ENCODE results near the gene ERBB2.

ERBB2 gene

DNA sequence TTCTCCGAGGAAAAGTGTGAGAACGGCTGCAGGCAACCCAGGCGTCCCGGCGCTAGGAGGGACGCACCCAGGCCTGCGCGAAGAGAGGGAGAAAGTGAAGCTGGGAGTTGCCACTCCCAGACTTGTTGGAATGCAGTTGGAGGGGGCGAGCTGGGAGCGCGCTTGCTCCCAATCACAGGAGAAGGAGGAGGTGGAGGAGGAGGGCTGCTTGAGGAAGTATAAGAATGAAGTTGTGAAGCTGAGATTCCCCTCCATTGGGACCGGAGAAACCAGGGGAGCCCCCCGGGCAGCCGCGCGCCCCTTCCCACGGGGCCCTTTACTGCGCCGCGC is at the start of gene ERBB2:
Gene ERBB2, plus strand, starts transcription at position 247 of the 330 bp plus-strand sequence. CDS start 175 bp downstream, outside the sequence.
- DNase-seq: no peak

DNA sequence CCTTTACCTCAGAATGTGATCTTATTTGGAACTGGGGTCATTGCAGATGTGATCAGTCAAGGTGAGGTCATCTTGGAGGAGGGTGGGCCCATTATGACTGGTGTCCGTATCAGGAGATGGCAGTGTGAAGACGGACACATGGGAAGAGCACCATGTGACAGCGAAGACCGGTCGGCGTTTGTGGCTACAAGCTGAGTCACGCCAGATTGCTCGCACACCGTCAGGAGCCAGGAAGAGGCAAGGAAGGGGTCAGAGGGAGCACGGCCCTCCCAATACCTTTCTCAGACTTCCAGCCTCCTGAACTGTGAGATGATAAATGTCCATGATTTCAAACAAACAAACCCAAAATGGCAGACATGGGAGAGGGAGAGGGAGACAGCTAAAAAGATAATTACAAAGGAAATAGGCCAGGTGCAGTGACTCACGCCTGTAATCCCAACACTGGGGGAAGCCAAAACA is 49.7 kb upstream of the ERBB2 start:
- DNase-seq: no peak

DNA sequence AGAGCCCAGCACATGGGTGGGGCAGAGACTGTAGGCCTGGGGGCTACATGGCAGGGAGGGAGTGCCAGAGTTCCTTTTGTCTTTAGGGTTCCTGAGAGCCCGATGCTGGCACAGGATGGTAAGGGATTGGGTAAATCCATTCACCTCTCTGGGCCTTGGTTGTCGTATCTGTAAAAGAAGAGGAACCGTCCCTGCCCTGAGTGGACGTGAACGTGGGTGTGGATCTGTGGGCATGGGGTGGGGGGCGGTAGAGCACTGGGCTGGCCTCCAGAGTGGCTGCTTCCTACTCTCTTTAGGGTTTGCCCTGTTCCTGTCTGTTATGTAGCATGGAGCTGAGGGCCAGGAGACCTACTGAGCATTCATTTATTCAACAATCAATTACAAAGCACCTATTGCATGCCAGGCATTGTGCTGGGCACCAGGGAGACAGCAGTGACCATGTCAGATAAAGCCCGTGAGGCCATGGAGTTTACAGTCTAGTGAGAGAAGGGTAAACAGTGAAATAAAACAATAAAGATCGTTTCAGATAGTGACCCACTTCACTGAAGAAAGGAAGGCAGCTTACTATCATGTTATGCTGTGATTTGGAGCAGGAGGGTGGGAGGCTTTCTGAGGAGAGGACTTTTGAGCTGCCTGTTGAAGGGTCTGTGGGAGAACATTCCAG is 47.8 kb upstream of the ERBB2 start:
- DNase-seq: no peak

DNA sequence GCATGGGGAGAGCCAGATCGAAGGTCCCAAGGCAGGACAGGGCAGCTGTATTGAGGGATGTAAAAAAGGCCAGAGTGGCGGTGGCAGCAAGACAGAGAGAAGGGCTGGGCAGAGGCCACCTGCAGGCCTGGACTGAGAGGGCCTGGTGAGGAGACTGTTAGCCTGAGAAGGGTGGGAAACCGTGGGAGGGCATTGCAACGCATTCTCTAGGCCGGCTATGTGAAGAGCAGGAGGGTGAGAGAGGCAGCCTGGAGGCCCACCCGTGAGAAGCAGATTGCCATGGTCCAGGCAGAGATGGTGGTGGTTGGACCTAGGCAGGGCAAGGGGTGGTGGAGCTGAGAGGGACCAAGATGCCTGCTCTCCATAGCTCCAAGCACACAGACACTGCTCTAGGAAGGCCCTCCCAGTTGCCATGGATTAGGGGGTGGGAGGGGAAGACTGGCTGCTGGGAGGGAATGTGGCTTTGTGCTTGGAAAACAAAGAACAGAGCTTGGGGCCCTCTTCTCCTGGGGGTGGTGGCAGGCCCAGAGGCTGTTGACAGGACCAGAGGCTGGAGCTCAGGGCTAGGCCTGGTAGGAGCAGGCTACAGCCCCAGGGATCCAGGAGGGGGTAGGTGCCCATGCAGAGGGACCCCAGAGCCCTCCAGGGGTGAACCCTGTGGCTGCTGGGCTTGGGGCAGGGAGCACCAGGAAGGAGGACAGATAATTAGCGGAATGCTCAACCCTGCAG is 47.1 kb upstream of the ERBB2 start:
- DNase-seq: no peak

DNA sequence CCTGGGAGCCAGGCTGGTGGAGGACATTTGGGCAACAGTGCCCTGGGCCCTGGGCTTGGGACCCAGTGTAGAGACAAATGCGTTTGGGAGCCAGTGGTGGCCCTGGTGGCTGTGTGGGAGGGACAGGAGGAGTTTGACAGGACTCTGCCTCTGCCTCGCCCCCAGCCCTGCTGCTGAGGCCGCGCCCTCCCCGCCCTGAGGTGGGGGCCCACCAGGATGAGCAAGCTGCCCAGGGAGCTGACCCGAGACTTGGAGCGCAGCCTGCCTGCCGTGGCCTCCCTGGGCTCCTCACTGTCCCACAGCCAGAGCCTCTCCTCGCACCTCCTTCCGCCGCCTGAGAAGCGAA is 46.6 kb upstream of the ERBB2 start:
- no peak for DNase-seq

DNA sequence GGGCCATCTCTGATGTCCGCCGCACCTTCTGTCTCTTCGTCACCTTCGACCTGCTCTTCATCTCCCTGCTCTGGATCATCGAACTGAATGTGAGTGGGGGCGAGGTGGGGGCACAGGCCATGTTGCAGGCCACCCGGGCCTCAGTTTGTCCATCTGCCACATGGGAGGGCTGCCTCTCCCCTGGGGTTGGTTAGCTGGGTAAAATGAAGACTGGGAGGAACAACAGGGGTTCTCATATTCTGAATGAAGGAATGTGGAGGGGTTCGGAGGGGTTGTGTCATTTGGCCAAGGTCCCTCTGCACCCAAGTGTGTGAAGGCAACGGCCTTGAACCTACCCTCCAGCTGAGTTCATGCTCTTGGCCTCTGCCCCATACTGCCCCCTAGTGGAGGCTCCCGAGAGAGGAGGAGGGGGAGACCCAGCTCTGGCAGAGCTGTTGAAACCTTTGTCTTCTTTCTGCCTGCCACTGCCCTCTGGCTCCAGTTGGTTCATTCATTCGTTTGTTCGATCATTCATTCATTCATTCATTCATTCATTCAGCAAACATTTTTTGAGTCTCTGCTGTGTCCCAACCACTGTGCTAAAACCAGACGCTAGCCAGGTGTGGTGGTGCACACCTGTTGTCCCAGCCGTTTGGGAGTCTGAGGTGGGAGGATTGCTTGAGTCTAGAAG is 46.1 kb upstream of the ERBB2 start:
- peak; percentile 88 for DNase-seq

DNA sequence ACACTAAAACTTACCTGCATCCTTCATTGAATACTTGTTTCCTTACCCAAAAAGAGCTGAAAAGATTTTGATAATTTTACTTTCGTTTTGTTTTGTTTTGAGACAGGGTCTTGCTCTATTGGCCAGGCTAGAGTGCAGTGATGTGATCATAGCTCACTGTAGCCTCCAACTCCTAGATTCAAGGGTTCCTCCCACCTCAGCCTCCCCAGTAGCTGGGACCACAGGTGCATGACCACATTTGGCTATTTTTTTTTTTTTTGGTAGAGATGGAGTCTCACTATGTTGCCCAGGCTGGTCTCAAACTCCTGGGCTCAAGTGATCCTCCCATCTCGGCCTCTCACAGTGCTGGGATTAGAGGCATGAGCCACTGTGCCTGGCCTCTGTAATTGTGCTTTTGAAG is 44.8 kb upstream of the ERBB2 start:
- DNase-seq: no peak

DNA sequence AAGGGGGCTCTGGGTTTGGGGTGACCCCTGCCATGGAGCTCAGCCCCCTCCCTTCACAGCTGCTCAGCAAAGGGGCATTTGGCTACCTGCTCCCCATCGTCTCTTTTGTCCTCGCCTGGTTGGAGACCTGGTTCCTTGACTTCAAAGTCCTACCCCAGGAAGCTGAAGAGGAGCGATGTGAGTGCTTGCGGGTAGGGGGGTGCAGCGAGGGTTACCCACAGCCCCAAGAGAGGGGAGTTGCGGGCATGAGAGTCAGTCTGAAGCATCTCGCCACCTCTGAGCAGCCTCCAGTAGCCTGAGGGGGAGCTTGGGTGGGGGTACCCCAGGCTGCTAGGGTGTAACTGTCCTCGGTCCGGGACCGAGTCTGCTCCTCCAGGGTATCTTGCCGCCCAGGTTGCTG is 41.5 kb upstream of the ERBB2 start:
- peak; percentile 33 for DNase-seq

DNA sequence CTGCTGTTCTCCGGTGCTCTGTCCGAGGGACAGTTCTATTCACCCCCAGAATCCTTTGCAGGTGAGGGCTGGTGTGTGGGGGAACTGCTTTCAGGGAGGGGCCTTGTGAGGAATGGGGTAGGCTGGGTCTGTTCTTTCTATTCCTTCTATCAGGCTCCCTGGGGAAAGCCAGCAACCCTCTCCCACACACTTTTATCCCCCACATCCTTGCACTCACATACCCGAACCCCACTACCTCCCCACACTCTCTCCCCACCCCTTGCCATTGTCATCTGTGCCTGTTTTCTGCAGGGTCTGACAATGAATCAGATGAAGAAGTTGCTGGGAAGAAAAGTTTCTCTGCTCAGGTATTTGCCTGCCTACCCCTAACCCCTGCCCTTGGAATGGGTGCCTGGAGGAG is 41.1 kb upstream of the ERBB2 start:
- DNase-seq: no peak

DNA sequence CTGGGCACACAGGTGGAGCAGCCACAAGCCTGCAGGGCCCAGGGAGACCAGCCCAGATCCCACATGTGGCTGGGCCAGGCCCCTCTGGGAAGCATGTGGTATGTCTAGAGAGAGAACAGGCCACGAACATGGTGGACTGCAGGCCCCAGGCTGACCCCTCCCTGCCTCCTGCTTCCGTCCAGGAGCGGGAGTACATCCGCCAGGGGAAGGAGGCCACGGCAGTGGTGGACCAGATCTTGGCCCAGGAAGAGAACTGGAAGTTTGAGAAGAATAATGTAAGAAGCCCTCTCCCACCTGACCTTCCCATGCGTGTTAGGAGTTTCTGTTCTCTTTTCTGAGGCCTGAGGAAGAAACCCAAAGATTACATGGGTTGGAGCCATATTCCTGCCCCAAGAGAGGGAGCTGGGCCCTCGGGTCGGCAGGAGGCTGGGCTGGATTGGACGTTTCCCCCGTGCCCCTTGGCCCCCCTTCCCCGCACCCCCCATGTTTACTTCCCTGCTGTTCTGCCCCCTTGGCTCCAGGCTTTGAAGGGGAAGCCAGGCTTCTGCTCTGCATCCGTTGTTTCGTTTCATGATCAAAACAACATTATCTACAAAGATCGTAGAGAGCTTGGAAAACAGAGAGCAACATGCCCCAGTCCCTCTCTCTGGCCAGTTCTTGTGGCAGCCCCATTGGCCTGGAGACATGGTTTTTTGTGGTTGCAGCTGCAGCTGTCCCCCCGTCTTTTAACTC is 40.4 kb upstream of the ERBB2 start:
- peak; percentile 39 for DNase-seq

DNA sequence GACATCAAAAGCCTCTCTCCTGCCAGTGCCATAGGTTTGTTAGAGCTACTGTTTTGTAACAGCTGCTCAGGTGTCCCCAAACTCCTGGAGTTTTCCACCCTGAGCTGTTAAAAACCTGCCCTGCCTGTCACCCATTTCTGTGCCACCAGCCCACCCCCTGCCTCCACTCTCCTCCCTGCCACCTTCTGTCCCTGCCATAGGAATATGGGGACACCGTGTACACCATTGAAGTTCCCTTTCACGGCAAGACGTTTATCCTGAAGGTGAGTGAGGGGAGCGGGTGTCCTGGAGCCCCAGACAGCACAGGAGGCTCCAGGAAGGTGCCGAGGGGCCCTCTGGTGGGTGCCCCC is 39.9 kb upstream of the ERBB2 start:
- no peak for DNase-seq

DNA sequence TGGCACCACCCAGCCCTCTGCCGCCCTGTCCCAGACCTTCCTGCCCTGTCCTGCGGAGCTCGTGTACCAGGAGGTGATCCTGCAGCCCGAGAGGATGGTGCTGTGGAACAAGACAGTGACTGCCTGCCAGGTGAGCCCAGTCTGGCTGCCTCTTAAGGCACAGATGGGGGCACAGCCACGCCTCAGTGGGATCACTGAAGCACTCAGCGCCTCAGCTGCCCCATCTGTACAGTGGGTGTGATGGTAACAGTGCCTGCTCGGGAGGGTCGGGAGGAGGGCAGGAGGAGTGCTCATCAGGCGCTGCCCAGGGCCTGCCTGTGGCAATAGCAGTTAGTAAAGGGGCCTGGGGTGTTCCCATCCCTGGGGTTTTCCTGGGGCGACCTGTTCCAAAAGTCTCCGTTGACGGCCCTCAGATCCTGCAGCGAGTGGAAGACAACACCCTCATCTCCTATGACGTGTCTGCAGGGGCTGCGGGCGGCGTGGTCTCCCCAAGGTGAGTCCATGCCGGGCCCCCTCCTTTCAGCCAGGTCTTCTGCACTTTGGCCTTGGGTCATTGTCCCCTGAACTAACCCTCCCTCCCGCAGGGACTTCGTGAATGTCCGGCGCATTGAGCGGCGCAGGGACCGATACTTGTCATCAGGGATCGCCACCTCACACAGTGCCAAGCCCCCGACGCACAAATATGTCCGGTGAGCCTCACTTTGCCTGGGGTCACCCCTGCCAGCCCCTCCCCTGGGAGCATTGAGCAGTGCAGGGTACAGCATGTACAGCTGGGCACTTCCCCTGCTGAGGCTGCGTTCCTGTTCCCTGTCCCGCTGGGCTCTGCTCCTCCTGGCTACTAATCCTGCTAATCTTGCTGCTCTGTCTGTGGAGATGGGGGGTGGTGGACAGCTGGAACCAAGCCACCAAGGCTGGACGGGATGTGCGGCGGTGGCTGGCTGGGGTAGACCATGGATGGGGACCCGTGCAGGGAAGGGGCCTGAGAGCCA is 39.2 kb upstream of the ERBB2 start:
- DNase-seq: no peak

DNA sequence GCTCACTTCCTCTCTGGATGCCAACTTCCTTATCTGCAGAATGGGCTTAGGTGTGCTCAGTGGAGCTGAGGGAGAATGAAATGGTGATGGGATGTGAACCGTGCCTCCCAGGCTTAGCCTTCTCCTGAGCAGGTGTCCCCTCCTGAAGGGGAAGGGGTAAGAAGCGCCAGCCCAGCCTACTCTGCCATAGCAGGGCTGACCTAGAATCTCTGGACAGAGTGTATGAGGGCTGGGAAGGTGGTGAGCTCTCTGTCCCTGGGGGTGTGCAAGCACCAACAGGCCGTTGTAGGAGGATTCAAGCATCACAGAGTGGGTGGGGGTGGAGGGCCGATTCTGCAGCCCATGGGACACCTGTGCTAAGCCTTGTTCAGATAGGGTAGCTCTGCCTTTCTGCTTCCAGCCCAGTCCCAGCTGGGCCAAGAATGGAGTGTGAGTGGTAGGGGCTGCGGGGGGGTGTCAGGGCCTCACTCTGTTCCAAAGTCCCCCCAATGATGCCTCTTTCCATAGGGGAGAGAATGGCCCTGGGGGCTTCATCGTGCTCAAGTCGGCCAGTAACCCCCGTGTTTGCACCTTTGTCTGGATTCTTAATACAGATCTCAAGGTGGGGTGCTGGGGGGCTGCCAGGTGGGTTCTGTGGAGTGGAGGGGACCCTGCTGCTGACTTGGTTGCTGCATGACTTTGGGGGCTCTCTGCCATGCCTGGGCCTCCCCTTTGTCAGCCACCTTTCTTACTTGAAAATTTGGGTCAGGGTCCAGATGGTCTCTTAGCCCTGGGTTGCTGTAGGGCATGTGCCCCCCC is 37.9 kb upstream of the ERBB2 start:
- no peak for DNase-seq

DNA sequence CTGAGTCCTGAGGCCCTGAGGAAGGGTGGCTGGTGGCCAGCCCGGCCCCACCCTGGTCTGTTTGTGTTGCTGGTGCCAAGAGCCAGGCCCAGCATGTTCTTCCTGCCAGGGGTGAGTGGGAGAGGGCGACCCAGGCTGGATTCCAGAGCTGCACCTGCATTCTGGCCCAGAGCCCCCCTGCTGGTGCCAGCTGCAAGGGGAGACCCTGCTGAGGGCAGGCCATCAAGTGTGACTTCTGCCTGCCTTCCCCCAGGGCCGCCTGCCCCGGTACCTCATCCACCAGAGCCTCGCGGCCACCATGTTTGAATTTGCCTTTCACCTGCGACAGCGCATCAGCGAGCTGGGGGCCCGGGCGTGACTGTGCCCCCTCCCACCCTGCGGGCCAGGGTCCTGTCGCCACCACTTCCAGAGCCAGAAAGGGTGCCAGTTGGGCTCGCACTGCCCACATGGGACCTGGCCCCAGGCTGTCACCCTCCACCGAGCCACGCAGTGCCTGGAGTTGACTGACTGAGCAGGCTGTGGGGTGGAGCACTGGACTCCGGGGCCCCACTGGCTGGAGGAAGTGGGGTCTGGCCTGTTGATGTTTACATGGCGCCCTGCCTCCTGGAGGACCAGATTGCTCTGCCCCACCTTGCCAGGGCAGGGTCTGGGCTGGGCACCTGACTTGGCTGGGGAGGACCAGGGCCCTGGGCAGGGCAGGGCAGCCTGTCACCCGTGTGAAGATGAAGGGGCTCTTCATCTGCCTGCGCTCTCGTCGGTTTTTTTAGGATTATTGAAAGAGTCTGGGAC is 37.1 kb upstream of the ERBB2 start:
- DNase-seq: no peak

DNA sequence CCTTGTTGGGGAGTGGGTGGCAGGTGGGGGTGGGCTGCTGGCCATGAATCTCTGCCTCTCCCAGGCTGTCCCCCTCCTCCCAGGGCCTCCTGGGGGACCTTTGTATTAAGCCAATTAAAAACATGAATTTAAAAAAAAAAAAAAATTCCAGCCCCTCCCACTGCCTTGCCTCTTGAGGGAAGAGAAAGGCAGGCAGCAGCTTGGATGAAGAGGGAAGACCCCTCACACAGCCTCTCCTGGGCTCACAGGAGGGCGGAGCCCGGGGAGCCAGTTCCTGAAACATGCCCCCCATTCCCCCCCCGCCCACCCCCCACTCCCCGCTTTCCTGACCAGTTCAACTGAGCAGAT is 36.5 kb upstream of the ERBB2 start:
- no peak for DNase-seq

DNA sequence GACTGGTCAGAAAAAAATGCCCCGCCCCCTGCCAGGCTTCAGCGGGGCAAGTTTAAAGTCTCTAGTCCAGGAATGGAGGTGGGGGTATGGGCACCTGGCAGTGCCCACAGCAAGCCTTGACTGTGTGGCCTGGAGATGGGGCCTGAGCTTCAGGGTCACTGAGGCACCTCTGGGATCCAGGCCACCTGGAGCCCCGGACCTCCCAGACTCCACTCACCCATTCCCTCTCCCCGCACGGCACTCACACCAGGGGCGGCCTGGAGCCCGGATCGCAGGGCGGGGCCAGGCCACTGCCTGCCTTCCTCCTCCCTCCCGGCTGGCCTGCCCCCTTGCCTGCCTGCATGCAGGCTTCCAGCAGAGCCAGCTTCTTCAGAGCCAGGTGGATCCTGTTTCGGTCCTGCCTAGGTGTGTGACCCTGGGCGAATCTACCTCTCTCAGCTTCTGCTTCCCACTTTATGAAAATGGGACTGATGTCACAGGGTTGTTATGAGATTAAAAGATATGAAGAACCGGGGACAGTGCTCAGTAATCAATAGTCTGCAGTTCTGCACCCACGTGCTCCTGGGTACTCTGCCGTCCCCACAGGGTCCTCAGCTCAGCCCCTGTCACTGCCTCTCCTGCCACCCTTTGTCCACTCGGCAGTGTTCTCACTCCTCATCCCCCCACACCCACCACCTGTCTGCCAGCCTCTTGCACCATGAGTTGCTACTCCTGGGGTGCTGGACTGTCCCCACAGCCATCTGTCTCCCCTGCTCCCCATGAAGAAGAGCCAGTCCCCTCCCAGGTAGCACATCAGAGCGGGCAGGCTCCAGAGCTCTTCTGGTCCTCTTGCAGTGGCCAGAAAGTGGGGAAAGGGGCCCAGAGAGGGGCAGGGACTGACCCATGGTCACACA is 35.9 kb upstream of the ERBB2 start:
- DNase-seq: no peak

DNA sequence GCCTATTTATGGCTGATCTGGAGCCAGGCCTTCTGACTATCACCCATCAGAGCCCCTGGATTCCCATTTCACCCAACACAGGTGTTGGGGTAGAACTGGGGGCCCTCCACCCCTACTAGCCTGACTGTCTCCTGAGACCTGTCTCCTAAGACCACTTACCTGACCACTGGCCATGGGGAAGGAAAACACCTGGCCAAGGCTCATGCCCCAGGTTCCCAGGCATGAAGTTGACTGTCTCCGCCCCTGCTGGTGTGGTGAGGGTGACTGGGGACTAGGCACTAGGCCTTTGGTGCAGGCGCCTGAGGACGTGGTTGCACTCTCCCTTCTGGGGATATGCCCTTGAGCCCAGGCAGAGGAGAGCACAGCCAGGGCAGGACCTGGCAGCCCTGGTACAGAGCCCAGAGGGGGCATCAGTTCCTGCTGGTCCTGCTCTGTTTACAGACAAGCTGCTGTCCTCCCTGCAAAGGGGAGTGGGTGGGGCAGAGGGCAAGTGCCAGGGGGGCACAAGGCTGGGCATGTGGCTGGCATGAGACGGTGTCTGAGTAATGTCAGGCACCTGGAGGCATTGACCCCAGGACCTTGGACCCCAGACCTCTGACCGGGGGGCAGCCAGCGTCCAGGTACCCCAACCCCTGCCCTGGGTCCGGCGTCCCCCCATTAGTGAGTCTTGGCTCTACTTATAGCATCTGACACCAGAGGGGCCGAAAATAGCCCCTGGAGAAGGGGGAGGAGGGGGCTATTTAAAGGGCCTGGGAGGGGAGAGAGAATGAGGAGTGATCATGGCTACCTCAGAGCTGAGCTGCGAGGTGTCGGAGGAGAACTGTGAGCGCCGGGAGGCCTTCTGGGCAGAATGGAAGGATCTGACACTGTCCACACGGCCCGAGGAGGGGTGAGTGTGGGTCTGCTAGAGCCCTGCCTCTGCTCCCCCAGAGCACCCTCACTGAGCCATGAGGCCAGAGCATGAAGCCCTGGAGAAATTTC is 35.0 kb upstream of the ERBB2 start, which contains the start of gene TCAP:
Gene TCAP, plus strand, starts transcription at position 769 of the 981 bp plus-strand sequence. Its CDS starts 11 bp downstream, at position 780.
- DNase-seq: no peak

DNA sequence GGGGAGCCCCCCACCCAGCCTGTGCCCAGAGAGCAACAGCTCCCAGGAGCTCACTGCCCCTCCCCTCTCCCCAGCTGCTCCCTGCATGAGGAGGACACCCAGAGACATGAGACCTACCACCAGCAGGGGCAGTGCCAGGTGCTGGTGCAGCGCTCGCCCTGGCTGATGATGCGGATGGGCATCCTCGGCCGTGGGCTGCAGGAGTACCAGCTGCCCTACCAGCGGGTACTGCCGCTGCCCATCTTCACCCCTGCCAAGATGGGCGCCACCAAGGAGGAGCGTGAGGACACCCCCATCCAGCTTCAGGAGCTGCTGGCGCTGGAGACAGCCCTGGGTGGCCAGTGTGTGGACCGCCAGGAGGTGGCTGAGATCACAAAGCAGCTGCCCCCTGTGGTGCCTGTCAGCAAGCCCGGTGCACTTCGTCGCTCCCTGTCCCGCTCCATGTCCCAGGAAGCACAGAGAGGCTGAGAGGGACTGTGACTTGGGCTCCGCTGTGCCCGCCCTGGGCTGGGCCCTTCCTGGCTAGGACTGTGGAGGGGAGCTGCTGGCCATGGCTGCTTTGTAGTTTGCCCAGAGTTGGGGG is 34.1 kb upstream of the ERBB2 start:
- DNase-seq: peak; percentile 26

Measured in CD4-positive, alpha-beta T cell treated with Interleukin-17A for 4 hours (primary cell).